ENCODE data around the gene FABP3.

GRCh38 chr1:31354283-31354682, 18.6 kb downstream of the FABP3 start:
- no peak for TF ChIP-seq CTCF (IDR thresholded peaks at IDR 0.05; ENCODE audit: poor library complexity, severe bottlenecking)
- TF ChIP-seq REST (IDR thresholded peaks at IDR 0.05; ENCODE audit: borderline replicate concordance) = no peak
- TF ChIP-seq RAD21 (conservative IDR thresholded peaks at IDR 0.05) = no peak
- TF ChIP-seq SMC3 (conservative IDR thresholded peaks at IDR 0.05; ENCODE audit: poor library complexity) = no peak
- TF ChIP-seq TAF1 (IDR thresholded peaks at IDR 0.05; ENCODE audit: low read depth) = no peak
- TF ChIP-seq EZH2 (IDR thresholded peaks at IDR 0.05; ENCODE audit: borderline replicate concordance, insufficient read depth, low read length, poor library complexity, severe bottlenecking) = no peak
